WTC11 (cell line): ENCODE measurements around the gene IQSEC1. TPM values are rescaled to one million over a fixed set of nuclear protein-coding genes. Genes with fewer than 3 reads are reported as not detected.

Source experiments
- ATAC-seq: fragments of 200-7000 bp; cut with Tn5 transposase; 2 replicates; pipeline ENCODE4 v1.10.0; 2021; ENCODE audit warnings: mild to moderate bottlenecking, moderate library complexity
- CTCF ChIA-PET: fragments of 300-600 bp; sonication (Branson Sonifier 250); formaldehyde crosslinking; loops from one replicate; lab custom pipeline; 2021; ENCODE audit warnings: antibody characterized with exemption; lab: Charles Lee
- POLR2A ChIA-PET: fragments of 350-600 bp; sonication (Branson Sonifier 250); formaldehyde crosslinking; loops from one replicate; lab custom pipeline; 2021; ENCODE audit warnings: antibody characterized with exemption; lab: Charles Lee
- DNase-seq: peaks from one replicate; pipeline ENCODE4 v3.0.0; 2021; ENCODE audit warnings: low spot score
- H3K27ac Mint-ChIP-seq: 2 replicates; pipeline ENCODE4 v1.8.0; 2021; ENCODE audit warnings: mixed read lengths
- H3K27me3 Mint-ChIP-seq: 2 replicates; pipeline ENCODE4 v1.8.0; 2021; ENCODE audit warnings: low read depth, mild to moderate bottlenecking, moderate library complexity, mixed read lengths
- H3K36me3 Mint-ChIP-seq: 2 replicates; pipeline ENCODE4 v1.8.0; 2021; ENCODE audit warnings: mixed read lengths
- H3K4me1 Mint-ChIP-seq: 2 replicates; pipeline ENCODE4 v1.8.0; 2022; ENCODE audit warnings: mixed read lengths
- H3K4me3 Mint-ChIP-seq: 2 replicates; pipeline ENCODE4 v1.8.0; 2021; ENCODE audit warnings: mild to moderate bottlenecking, moderate library complexity, mixed read lengths
- H3K9me3 Mint-ChIP-seq: 2 replicates; pipeline ENCODE4 v1.8.0; 2021; ENCODE audit warnings: mixed read lengths
- CTCF ChIP-seq: fragments of 200-600 bp; IDR thresholded peaks from 2 replicates; pipeline ENCODE4 v1.8.0; 2022; ENCODE audit warnings: antibody characterized with exemption
- E2F4 ChIP-seq: sonication (generic); formaldehyde crosslinking; IDR thresholded peaks from 2 replicates; pipeline ENCODE4 v1.8.1; 2022; ENCODE audit warnings: low read depth, mild to moderate bottlenecking, moderate library complexity, missing genetic modification reagents, borderline replicate concordance
- ELF4 ChIP-seq: sonication (generic); formaldehyde crosslinking; IDR thresholded peaks from 2 replicates; pipeline ENCODE4 v1.8.1; 2022; ENCODE audit warnings: low read depth, mild to moderate bottlenecking, moderate library complexity, missing genetic modification reagents
- ESRRA ChIP-seq: sonication (generic); formaldehyde crosslinking; IDR thresholded peaks from 2 replicates; pipeline ENCODE4 v1.8.1; 2022; ENCODE audit warnings: mild to moderate bottlenecking, missing genetic modification reagents, borderline replicate concordance
- ETV6 ChIP-seq: sonication (generic); formaldehyde crosslinking; IDR thresholded peaks from 2 replicates; pipeline ENCODE4 v1.8.1; 2022; ENCODE audit warnings: mild to moderate bottlenecking, missing genetic modification reagents
- FOXP1 ChIP-seq: sonication (generic); formaldehyde crosslinking; IDR thresholded peaks from 2 replicates; pipeline ENCODE4 v1.8.0; 2022; ENCODE audit warnings: missing genetic modification reagents, mild to moderate bottlenecking, moderate library complexity, borderline replicate concordance
- GRHL2 ChIP-seq: fragments of 250-450 bp; sonication (Bioruptor Pico); IDR thresholded peaks from 2 replicates; pipeline ENCODE4 v1.8.0; 2022; ENCODE audit warnings: mild to moderate bottlenecking, moderate library complexity; ENCODE audit not compliant: insufficient replicate concordance, severe bottlenecking
- PRDM15 ChIP-seq: sonication (generic); formaldehyde crosslinking; IDR thresholded peaks from 2 replicates; pipeline ENCODE4 v1.8.0; 2022; ENCODE audit warnings: missing genetic modification reagents
- RELA ChIP-seq: sonication (generic); formaldehyde crosslinking; IDR thresholded peaks from 2 replicates; pipeline ENCODE4 v1.8.1; 2022; ENCODE audit warnings: missing genetic modification reagents, mild to moderate bottlenecking, borderline replicate concordance
- SMAD4 ChIP-seq: sonication (generic); formaldehyde crosslinking; IDR thresholded peaks from 2 replicates; pipeline ENCODE4 v1.8.0; 2022; ENCODE audit warnings: mild to moderate bottlenecking, missing genetic modification reagents
- TEAD1 ChIP-seq: sonication (generic); formaldehyde crosslinking; IDR thresholded peaks from 2 replicates; pipeline ENCODE4 v1.8.0; 2022; ENCODE audit warnings: mild to moderate bottlenecking, missing genetic modification reagents
- TP53 ChIP-seq: sonication (generic); formaldehyde crosslinking; IDR thresholded peaks from 2 replicates; pipeline ENCODE4 v1.8.1; 2023; ENCODE audit warnings: mild to moderate bottlenecking, missing genetic modification reagents
- USF2 ChIP-seq: sonication (generic); formaldehyde crosslinking; IDR thresholded peaks from 2 replicates; pipeline ENCODE4 v1.8.1; 2023; ENCODE audit warnings: mild to moderate bottlenecking, missing genetic modification reagents, moderate library complexity
- ZNF219 ChIP-seq: sonication (generic); formaldehyde crosslinking; IDR thresholded peaks from 2 replicates; pipeline ENCODE4 v1.8.0; 2023; ENCODE audit warnings: missing genetic modification reagents, mild to moderate bottlenecking, borderline replicate concordance
- ZNF281 ChIP-seq: sonication (generic); formaldehyde crosslinking; IDR thresholded peaks from 2 replicates; pipeline ENCODE4 v1.8.0; 2023; ENCODE audit warnings: mild to moderate bottlenecking, missing genetic modification reagents
- ZNF317 ChIP-seq: sonication (generic); formaldehyde crosslinking; IDR thresholded peaks from 2 replicates; pipeline ENCODE4 v1.8.1; 2023; ENCODE audit warnings: low read depth, mild to moderate bottlenecking, moderate library complexity, missing genetic modification reagents, borderline replicate concordance
- ZNF416 ChIP-seq: fragments of 250-450 bp; sonication (Bioruptor Pico); IDR thresholded peaks from 2 replicates; pipeline ENCODE4 v1.9.0; 2021; ENCODE audit warnings: mild to moderate bottlenecking, inconsistent platforms
- ZNF423 ChIP-seq: fragments of 250-450 bp; sonication (Bioruptor Pico); IDR thresholded peaks from 2 replicates; pipeline ENCODE4 v2.1.2; 2022; ENCODE audit warnings: mild to moderate bottlenecking, moderate library complexity
- total RNA-seq: library from RNA; stranded (reverse); gene quantifications from 3 replicates; pipeline ENCODE4 v1.2.3, GENCODE V29; 2021

The IQSEC1 gene
- total RNA-seq, 1 experiment from 2014 or later = 35.0 TPM

GRCh38 chr3:12935861-12936830, 137.1 kb downstream of the IQSEC1 start:
- Mint-ChIP-seq H3K4me3 (no peak overlapping the region), H3K36me3 (no peaks in the 10 kb centered on the region), H3K4me1 (no peaks in the 10 kb centered on the region), H3K27ac (no peak overlapping the region), H3K27me3 (no peaks in the 10 kb centered on the region), H3K9me3 (no peaks in the 10 kb centered on the region)
- TF ChIP-seq ZNF423 (CRISPR knock-in tag) = no peak
- TF ChIP-seq ZNF317 (CRISPR knock-in tag) = no peak
- no peak for TF ChIP-seq ETV6 (CRISPR knock-in tag)
- no peak for TF ChIP-seq ZNF219 (CRISPR knock-in tag)
- TF ChIP-seq SMAD4 (CRISPR knock-in tag) = no peak
- no peak for TF ChIP-seq ZNF281 (CRISPR knock-in tag)
- TF ChIP-seq CTCF = no peak
- TF ChIP-seq FOXP1 (CRISPR knock-in tag) = no peak
- no peak for TF ChIP-seq ELF4 (CRISPR knock-in tag)
- TF ChIP-seq TEAD1 (CRISPR knock-in tag) = no peak
- TF ChIP-seq TP53 = no peak
- no peak for TF ChIP-seq USF2 (CRISPR knock-in tag)
- no peak for TF ChIP-seq ESRRA
- ATAC-seq (no peak), DNase-seq (no peak)
- CTCF ChIA-PET = interaction anchor here (1.0 to 1.7 kb wide), 3 partner anchors 48 to 126 kb away, joined by 3 to 4 read pairs (median 3); no protein-coding TSS in a partner anchor
- POLR2A ChIA-PET = no interaction called here

GRCh38 chr3:12935023-12935860, 138.0 kb downstream of the IQSEC1 start:
- no peak for ATAC-seq
- Mint-ChIP-seq H3K36me3 (no peaks in the 10 kb centered on the region), H3K9me3 (no peaks in the 10 kb centered on the region), H3K27ac (no peak overlapping the region), H3K4me1 (no peaks in the 10 kb centered on the region), H3K27me3 (no peaks in the 10 kb centered on the region), H3K4me3 (no peak overlapping the region)
- POLR2A ChIA-PET = no interaction called here
- CTCF ChIA-PET = interaction anchor here (0.8 to 1.7 kb wide), 4 partner anchors 12 to 125 kb away, joined by 3 to 4 read pairs (median 3); no protein-coding TSS in a partner anchor
- no peak for DNase-seq
- TF ChIP-seq PRDM15 = no peak
- TF ChIP-seq E2F4 = no peak
- TF ChIP-seq GRHL2 (CRISPR knock-in tag) = no peak
- no peak for TF ChIP-seq USF2 (CRISPR knock-in tag)
- no peak for TF ChIP-seq ZNF416
- TF ChIP-seq RELA (CRISPR knock-in tag) = no peak
